ENCODE measurements around the gene RIMBP3C.
"Not testable (repeated sequence)": the region's sequence is repeated elsewhere in the genome, so short reads cannot be mapped to it uniquely, and the experiment has no call there.

Gene RIMBP3C

GRCh38 chr22:21573750-21574494 is 22.7 kb upstream of the RIMBP3C start:
- DNase-seq: no peak

- DNase-seq: no peak
These were observed 22.1 kb upstream of the RIMBP3C start for GRCh38 chr22:21573293-21573734.

- no peak for DNase-seq
These were observed 20.4 kb upstream of the RIMBP3C start for GRCh38 chr22:21571679-21572078.

- DNase-seq: no peak
These were observed 19.1 kb upstream of the RIMBP3C start for GRCh38 chr22:21570398-21570797.

- no peak for DNase-seq
These were observed 18.4 kb upstream of the RIMBP3C start for GRCh38 chr22:21569459-21570170.

GRCh38 chr22:21569076-21569427 is 17.8 kb upstream of the RIMBP3C start:
- not testable (repeated sequence) for DNase-seq

- peak; percentile 41 for DNase-seq
These were observed 17.2 kb upstream of the RIMBP3C start for GRCh38 chr22:21568347-21569075.

- DNase-seq: peak; percentile 81
These were observed 16.4 kb upstream of the RIMBP3C start, which contains the start of gene UBE2L3 for GRCh38 chr22:21567456-21568346. Gene UBE2L3, plus strand, starts transcription at chr22:21567714. Its CDS starts 31 bp downstream, at chr22:21567745.

- no peak for DNase-seq
These were observed 13.2 kb upstream of the RIMBP3C start for GRCh38 chr22:21564411-21564810.

- no peak for DNase-seq
These were observed 12.7 kb upstream of the RIMBP3C start for GRCh38 chr22:21563912-21564311.

- DNase-seq: not testable (repeated sequence)
These were observed 9.4 kb upstream of the RIMBP3C start for GRCh38 chr22:21560657-21561056.

- not testable (repeated sequence) for DNase-seq
These were observed 8.3 kb upstream of the RIMBP3C start for GRCh38 chr22:21559345-21560125.

- not testable (repeated sequence) for DNase-seq
These were observed 598 bp downstream of the RIMBP3C start for GRCh38 chr22:21550678-21551047.

GRCh38 chr22:21550008-21550677 is 1.1 kb downstream of the RIMBP3C start:
- DNase-seq: not testable (repeated sequence)

- DNase-seq: not testable (repeated sequence)
These were observed 1.7 kb downstream of the RIMBP3C start for GRCh38 chr22:21549558-21549957.

- DNase-seq: not testable (repeated sequence)
These were observed 6.6 kb downstream of the RIMBP3C start for GRCh38 chr22:21544432-21545322.

GRCh38 chr22:21539862-21540261 is 11.4 kb downstream of the RIMBP3C start:
- not testable (repeated sequence) for DNase-seq

GRCh38 chr22:21532863-21533648 is 18.2 kb downstream of the RIMBP3C start:
- DNase-seq: not testable (repeated sequence)

- not testable (repeated sequence) for DNase-seq
These were observed 19.7 kb downstream of the RIMBP3C start for GRCh38 chr22:21531525-21531924.
